Smooth muscle cell (in vitro differentiated cells): ENCODE results near the gene ABO. TPM values are rescaled to one million over a fixed set of nuclear protein-coding genes. Genes with fewer than 3 reads are reported as not detected.

Experiments
- DNase-seq: peaks from one replicate; lab custom pipeline; 2025; ENCODE audit not compliant: unreplicated experiment; lab: John Stamatoyannopoulos, UW
- H2AFZ ChIP-seq: fragments of 200-600 bp; sonication (generic); 2 replicates; pipeline ENCODE4 v1.6.0; 2016; ENCODE audit warnings: antibody characterized with exemption, low read depth, mild to moderate bottlenecking
- H3F3A ChIP-seq: fragments of 200-600 bp; sonication (generic); 2 replicates; pipeline ENCODE4 v1.6.0; 2017; ENCODE audit warnings: antibody characterized with exemption, low read depth
- H3K27ac ChIP-seq: fragments of 200-600 bp; sonication (generic); 2 replicates; pipeline ENCODE4 v1.5.1; 2016; ENCODE audit warnings: low read depth, mild to moderate bottlenecking
- H3K27me3 ChIP-seq: fragments of 200-600 bp; sonication (generic); 2 replicates; pipeline ENCODE4 v1.6.1; 2016; ENCODE audit warnings: low read depth, mild to moderate bottlenecking
- H3K36me3 ChIP-seq: fragments of 200-600 bp; sonication (generic); 2 replicates; pipeline ENCODE4 v1.5.1; 2016; ENCODE audit warnings: low read depth
- H3K4me1 ChIP-seq: fragments of 200-600 bp; sonication (generic); 2 replicates; pipeline ENCODE4 v1.5.1; 2016; ENCODE audit warnings: low read depth
- H3K4me2 ChIP-seq: fragments of 200-600 bp; sonication (generic); 2 replicates; pipeline ENCODE4 v1.6.0; 2016; ENCODE audit warnings: mild to moderate bottlenecking
- H3K4me3 ChIP-seq: fragments of 200-600 bp; sonication (generic); 2 replicates; pipeline ENCODE4 v1.5.1; 2016; ENCODE audit warnings: mild to moderate bottlenecking
- H3K79me2 ChIP-seq: fragments of 200-600 bp; sonication (generic); 2 replicates; pipeline ENCODE4 v1.6.0; 2016; ENCODE audit warnings: low read depth, mild to moderate bottlenecking
- H3K9ac ChIP-seq: fragments of 200-600 bp; sonication (generic); 2 replicates; pipeline ENCODE4 v1.6.0; 2016; ENCODE audit warnings: low read depth
- H3K9me3 ChIP-seq: fragments of 200-600 bp; sonication (generic); replicated peaks from 2 replicates; pipeline ENCODE4 v1.5.1; 2016; ENCODE audit warnings: low read depth
- H4K20me1 ChIP-seq: fragments of 200-600 bp; sonication (generic); 2 replicates; pipeline ENCODE4 v1.6.0; 2016; ENCODE audit warnings: low read depth
- CTCF ChIP-seq: fragments of 200-600 bp; sonication (generic); IDR thresholded peaks from 2 replicates; pipeline ENCODE4 v1.5.1; 2017; ENCODE audit warnings: borderline replicate concordance, mild to moderate bottlenecking, antibody characterized with exemption; ENCODE audit not compliant: insufficient read depth, poor library complexity, severe bottlenecking
- WGBS: methylation state at CpG from one replicate; pipeline ENCODE4 v1.1.7; 2016; ENCODE audit warnings: low lambda C conversion rate; 5-methylcytosine and 5-hydroxymethylcytosine counted together
- polyA plus RNA-seq: library from polyadenylated mRNA; unstranded; fragments of >200 nt; fragmentation: Nextera tagmentation; extraction: Ambion mirVana; gene quantifications from 2 replicates; pipeline ENCODE4 v1.2.1, GENCODE V29; 2016
- total RNA-seq: library from RNA; depleted of rRNA; stranded (reverse); fragments of >200 nt; gene quantifications from 2 replicates; pipeline ENCODE4 v1.2.3, GENCODE V29; 2014

The ABO gene
- total and polyA plus RNA-seq, 2 experiments from 2014 or later, result 0.37 to 1.0 TPM

DNA sequence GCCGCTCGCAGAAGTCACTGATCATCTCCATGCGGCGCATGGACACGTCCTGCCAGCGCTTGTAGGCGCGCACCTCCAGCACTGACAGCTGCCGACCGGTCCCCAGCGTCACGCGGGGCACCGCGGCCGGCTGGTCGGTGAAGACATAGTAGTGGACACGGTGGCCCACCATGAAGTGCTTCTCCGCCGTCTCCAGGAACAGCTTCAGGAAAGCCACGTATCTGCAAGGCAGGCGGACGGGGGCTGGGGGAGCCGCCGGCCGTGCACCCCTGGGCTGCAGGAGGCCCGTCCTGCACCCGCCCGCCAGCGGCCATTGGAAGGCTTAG is 18.9 kb downstream of the ABO start:
- Histone ChIP-seq H3K27ac (no peak overlapping the region), H4K20me1 (no peaks in the 10 kb centered on the region), H3K27me3 (no peaks in the 10 kb centered on the region), H3K36me3 (no peaks in the 10 kb centered on the region), H3K4me2 (no peak overlapping the region), H3K4me3 (no peak overlapping the region), H3K9ac (no peak overlapping the region), H3F3A (no peaks in the 10 kb centered on the region), H3K79me2 (no peaks in the 10 kb centered on the region), H2AFZ (no peak overlapping the region), H3K4me1 (peaks cover 5% of the 10 kb centered on the region), H3K9me3 (no peaks in the 10 kb centered on the region)
- no peak for DNase-seq
- TF ChIP-seq CTCF, result no peak
- 98% methylated on average over 28 of the region's 30 CpGs for WGBS

GRCh38 chr9:133255371-133256135 is 19.4 kb downstream of the ABO start:
- Histone ChIP-seq H3K79me2 (no peaks in the 10 kb centered on the region), H3K4me2 (no peak overlapping the region), H2AFZ (no peak overlapping the region), H3F3A (no peaks in the 10 kb centered on the region), H3K9me3 (no peaks in the 10 kb centered on the region), H3K4me1 (peaks cover 5% of the 10 kb centered on the region), H3K27ac (no peak overlapping the region), H3K9ac (no peak overlapping the region), H3K4me3 (no peak overlapping the region), H3K27me3 (no peaks in the 10 kb centered on the region), H3K36me3 (no peaks in the 10 kb centered on the region), H4K20me1 (no peaks in the 10 kb centered on the region)
- no peak for DNase-seq
- TF ChIP-seq CTCF, result no peak
- 96% methylated on average over 36 of the region's 42 CpGs for whole genome bisulfite sequencing

DNA sequence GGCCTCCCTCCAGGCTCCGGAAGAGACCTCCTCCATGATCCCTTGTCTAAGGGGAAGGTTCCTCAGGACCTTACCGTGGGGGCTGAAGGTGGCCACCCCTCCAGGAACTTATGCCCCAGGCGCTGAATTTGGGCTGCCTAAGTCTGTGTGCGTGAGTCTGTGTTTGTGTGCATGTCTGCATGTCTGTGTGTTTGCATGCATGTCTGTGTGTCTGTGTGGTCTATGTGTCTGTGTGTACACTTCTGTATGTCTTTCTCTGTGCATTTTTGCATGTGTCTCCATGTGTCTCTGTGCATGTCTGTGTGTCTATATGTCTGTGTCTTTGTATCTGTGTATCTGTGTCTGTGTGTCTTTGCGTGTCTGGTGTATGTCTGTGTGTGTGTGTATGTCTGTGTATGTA is 20.5 kb downstream of the ABO start:
- Histone ChIP-seq H3K4me1 (peaks cover 5% of the 10 kb centered on the region), H3K4me2 (no peak overlapping the region), H3K27ac (no peak overlapping the region), H3F3A (no peaks in the 10 kb centered on the region), H3K36me3 (no peaks in the 10 kb centered on the region), H3K9ac (no peak overlapping the region), H3K4me3 (no peak overlapping the region), H3K27me3 (no peaks in the 10 kb centered on the region), H4K20me1 (no peaks in the 10 kb centered on the region), H2AFZ (no peak overlapping the region), H3K9me3 (no peaks in the 10 kb centered on the region), H3K79me2 (no peaks in the 10 kb centered on the region)
- DNase-seq, result no peak
- WGBS, result 93% methylated on average over 5 of the region's 5 CpGs
- TF ChIP-seq CTCF, result no peak

GRCh38 chr9:133253268-133253667 is 21.7 kb downstream of the ABO start:
- H3F3A ChIP-seq, result no peaks in the 10 kb centered on the region
- H3K79me2 ChIP-seq, result no peaks in the 10 kb centered on the region
- H3K4me2 ChIP-seq, result no peak overlapping the region
- no peak for DNase-seq
- H3K36me3 ChIP-seq, result no peaks in the 10 kb centered on the region
- peaks cover 5% of the 10 kb centered on the region for H3K4me1 ChIP-seq
- TF ChIP-seq CTCF, result no peak
- no peaks in the 10 kb centered on the region for H3K27me3 ChIP-seq
- no peak overlapping the region for H3K4me3 ChIP-seq
- no peak overlapping the region for H2AFZ ChIP-seq
- WGBS, result 61% methylated on average over 1 of the region's 1 CpG
- H3K9me3 ChIP-seq, result no peaks in the 10 kb centered on the region
- no peaks in the 10 kb centered on the region for H4K20me1 ChIP-seq
- no peak overlapping the region for H3K9ac ChIP-seq
- H3K27ac ChIP-seq, result no peak overlapping the region
